ENCODE data around the gene C1QTNF8. TPM values are rescaled to one million over a fixed set of nuclear protein-coding genes. Genes with fewer than 3 reads are reported as not detected.

The C1QTNF8 gene
- total RNA-seq, 1 donor from 2014 or later, result not detected

DNA sequence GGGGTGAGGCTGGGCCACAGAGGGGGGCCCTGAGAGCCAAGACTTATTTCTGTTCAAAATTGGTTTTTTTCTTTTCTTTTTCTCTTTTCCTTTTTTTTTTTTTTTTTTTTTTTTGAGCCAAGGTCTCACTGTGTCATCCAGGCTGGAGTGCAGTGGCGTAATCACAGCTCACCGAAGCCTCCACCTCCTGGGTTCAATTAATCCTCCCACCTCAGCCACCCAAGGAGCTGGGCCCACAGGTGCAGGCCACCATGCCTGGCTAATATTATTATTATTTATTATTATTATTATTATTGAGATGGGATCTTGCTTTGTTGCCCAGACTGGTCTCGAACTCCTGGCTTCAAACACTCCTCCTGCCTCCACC, 39.4 kb upstream of the C1QTNF8 start:
- intact Hi-C loops (cut with micrococcal nuclease), result no loop called here
- POLR2A ChIA-PET, result no interaction called here

DNA sequence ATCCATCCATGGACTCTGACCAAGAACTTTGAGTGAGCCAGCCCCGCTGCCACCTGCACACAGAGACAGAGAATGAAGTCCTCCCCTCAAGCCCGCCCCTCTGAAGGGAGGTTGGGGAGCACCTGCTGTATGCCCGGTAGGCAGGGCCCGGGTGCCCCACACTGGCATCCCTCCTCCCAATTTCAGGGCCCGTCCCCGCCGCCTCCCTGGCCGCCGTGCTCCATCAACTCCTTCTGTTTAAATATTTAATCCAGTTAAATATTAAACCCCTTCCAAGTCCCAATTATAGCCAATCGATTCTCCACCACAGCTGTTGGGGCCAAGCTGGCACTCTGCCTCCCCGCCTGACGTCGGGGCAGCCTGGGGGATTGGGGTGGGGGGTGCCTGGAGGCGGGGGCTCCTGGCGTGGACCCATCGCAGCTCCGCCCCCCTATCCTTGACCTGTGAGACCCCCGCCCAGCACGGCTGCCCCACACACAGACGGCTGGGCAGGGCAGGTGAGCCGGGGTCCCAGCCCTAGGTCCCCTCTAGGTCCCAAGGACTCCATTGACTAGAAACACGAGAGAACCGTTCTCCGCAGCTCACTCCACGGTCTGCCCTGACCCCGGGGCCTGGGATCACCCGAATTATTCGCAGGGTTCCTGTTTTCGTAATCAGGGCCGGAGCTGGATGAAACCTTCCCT, 38.9 kb upstream of the C1QTNF8 start:
- TF ChIP-seq, protein P1, sequence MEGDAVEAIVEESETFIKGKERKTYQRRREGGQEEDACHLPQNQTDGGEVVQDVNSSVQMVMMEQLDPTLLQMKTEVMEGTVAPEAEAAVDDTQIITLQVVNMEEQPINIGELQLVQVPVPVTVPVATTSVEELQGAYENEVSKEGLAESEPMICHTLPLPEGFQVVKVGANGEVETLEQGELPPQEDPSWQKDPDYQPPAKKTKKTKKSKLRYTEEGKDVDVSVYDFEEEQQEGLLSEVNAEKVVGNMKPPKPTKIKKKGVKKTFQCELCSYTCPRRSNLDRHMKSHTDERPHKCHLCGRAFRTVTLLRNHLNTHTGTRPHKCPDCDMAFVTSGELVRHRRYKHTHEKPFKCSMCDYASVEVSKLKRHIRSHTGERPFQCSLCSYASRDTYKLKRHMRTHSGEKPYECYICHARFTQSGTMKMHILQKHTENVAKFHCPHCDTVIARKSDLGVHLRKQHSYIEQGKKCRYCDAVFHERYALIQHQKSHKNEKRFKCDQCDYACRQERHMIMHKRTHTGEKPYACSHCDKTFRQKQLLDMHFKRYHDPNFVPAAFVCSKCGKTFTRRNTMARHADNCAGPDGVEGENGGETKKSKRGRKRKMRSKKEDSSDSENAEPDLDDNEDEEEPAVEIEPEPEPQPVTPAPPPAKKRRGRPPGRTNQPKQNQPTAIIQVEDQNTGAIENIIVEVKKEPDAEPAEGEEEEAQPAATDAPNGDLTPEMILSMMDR (IDR thresholded peaks at IDR 0.05), result no peak
- intact Hi-C loops (cut with micrococcal nuclease), result no loop called here
- no peak for DNase-seq

More for the DNA sequence above, 39.4 kb upstream of the C1QTNF8 start:
- H3K36me3 Mint-ChIP-seq (ENCODE audit: low read depth), result no peaks in the 10 kb centered on the region
- no peak for DNase-seq
- ATAC-seq (ENCODE audit: low read depth), result no peak
- H3K4me1 Mint-ChIP-seq, result no peaks in the 10 kb centered on the region
- no peak overlapping the region for H3K27ac Mint-ChIP-seq
- H3K9me3 Mint-ChIP-seq, result no peaks in the 10 kb centered on the region
- H3K27me3 Mint-ChIP-seq, result peaks cover 2% of the 10 kb centered on the region
- CTCF ChIA-PET, result no interaction called here
- H3K4me3 Mint-ChIP-seq, result no peak overlapping the region
- TF ChIP-seq, protein P1 (IDR thresholded peaks at IDR 0.05), result no peak

DNA sequence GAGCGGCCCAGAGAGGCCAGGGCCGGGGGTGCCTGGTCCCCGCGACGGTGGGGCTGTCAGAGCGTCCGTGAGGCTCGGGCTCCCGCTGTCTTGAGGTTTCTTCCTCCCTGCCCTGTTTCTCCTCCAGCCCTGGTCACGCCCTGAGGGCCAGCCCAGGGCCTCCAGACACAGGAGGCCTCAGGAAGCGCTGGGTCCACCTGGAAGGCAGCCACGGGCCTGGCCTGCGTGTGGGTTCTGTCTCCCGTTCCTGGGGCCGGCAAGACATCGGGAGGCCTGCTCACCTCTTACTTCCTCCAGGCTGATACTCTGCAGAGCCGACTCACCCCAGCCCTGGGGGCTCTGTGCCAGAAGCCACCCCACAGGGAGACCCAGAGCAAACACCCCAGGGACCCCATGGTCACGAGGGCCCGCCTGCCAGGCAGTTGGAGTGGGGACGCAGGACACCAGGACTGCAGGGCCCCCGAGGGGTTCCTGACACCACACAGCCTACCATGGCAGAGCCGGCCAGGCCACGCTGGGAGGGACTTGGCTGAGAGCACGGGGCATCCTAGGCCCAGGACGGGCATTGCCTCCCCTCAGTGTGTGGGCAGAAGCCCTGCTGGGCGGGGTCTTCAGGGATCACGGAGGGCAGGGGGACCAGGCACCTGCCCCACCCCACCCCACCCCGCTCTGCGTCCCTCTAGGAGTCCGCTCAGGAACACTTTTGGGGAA, 37.9 kb upstream of the C1QTNF8 start:
- no peak overlapping the region for H3K27ac Mint-ChIP-seq
- DNase-seq, result no peak
- ATAC-seq (ENCODE audit: low read depth), result no peak
- ChIA-PET CTCF (no interaction called here), POLR2A (interaction anchor here (0.7 kb wide), 1 partner anchor 1197 kb away, joined by 8 read pairs; no protein-coding TSS in a partner anchor)
- TF ChIP-seq, protein P1 (IDR thresholded peaks at IDR 0.05), result no peak
- H3K4me1 Mint-ChIP-seq, result no peaks in the 10 kb centered on the region
- no peaks in the 10 kb centered on the region for H3K9me3 Mint-ChIP-seq
- no peak overlapping the region for H3K4me3 Mint-ChIP-seq
- H3K36me3 Mint-ChIP-seq (ENCODE audit: low read depth), result no peaks in the 10 kb centered on the region
- H3K27me3 Mint-ChIP-seq, result no peaks in the 10 kb centered on the region
- intact Hi-C loops (cut with micrococcal nuclease), result no loop called here

More for the DNA sequence above, 38.9 kb upstream of the C1QTNF8 start:
- Mint-ChIP-seq H3K27me3 (no peaks in the 10 kb centered on the region), H3K36me3 (ENCODE audit: low read depth) (no peaks in the 10 kb centered on the region), H3K4me3 (no peak overlapping the region), H3K27ac (no peak overlapping the region), H3K4me1 (no peaks in the 10 kb centered on the region), H3K9me3 (no peaks in the 10 kb centered on the region)
- ChIA-PET CTCF (no interaction called here), POLR2A (interaction anchor here (0.7 kb wide), 1 partner anchor 1196 kb away, joined by 8 read pairs; no protein-coding TSS in a partner anchor)
- ATAC-seq (ENCODE audit: low read depth), result no peak

DNA sequence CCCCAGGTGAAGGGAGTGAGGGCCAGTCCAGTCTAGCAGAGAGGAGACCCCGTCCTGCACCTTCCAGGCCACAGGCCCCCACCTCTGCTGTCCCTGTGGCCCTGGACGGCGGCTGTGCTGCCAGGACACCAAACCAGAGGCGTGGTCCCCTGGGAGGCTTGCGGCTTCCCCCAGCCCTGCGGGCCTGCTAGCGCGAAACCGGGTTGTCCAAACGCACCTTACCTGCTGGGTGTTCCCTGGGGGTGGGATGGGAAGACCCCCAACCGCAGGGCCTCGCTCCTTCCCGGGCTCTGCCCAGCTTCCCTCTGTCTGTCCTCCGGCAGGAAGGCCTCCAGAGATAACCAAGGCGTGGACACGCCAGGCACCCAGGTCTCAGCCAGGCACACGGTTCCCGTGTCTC, 37.2 kb upstream of the C1QTNF8 start:
- ATAC-seq (ENCODE audit: low read depth) (no peak), DNase-seq (no peak)
- Mint-ChIP-seq H3K27me3 (no peaks in the 10 kb centered on the region), H3K4me3 (no peak overlapping the region), H3K9me3 (no peaks in the 10 kb centered on the region), H3K36me3 (ENCODE audit: low read depth) (no peaks in the 10 kb centered on the region), H3K4me1 (no peaks in the 10 kb centered on the region), H3K27ac (no peak overlapping the region)
- ChIA-PET CTCF (no interaction called here), POLR2A (no interaction called here)
- intact Hi-C loops (cut with micrococcal nuclease), result no loop called here
- TF ChIP-seq, protein P1 (IDR thresholded peaks at IDR 0.05), result no peak

DNA sequence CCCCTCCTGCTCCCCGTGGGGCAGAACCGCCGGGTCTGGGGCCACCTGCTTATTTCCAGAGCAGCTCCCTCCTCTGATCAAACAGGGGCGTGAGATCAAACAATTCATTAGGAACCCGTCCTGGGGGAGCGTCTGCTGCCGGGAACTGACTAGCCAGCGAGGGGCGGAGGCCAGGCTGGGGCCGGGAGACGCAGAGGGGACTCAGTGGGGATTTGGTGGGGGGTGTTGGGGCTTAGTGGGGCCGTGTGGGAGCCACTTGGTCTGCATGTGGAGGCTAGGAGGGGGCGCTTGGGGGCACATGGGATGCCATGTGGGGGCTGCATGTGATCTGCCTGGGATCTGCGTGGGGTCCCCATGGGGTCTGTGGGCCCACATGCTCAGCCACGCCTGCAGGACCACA, 36.4 kb upstream of the C1QTNF8 start:
- Mint-ChIP-seq H3K27me3 (no peaks in the 10 kb centered on the region), H3K36me3 (ENCODE audit: low read depth) (no peaks in the 10 kb centered on the region), H3K4me3 (no peak overlapping the region), H3K4me1 (no peaks in the 10 kb centered on the region), H3K27ac (no peak overlapping the region), H3K9me3 (no peaks in the 10 kb centered on the region)
- TF ChIP-seq, protein P1 (IDR thresholded peaks at IDR 0.05), result no peak
- ATAC-seq (ENCODE audit: low read depth), result no peak
- intact Hi-C loops (cut with micrococcal nuclease), result no loop called here
- DNase-seq, result no peak
- POLR2A ChIA-PET, result no interaction called here
- CTCF ChIA-PET, result no interaction called here

All from activated B cell treated with CpG ODN at 0.5 μM for 24 hours (primary cell).